Left lung (tissue), 10 donors: ENCODE data around the gene CD8B2. TPM values are rescaled to one million over a fixed set of nuclear protein-coding genes. Genes with fewer than 3 reads are reported as not detected.
A peak's percentile ranks its signal among the peaks of the same experiment; 100 is the strongest.

ENCODE experiments used
- ATAC-seq: fragments of 200-7000 bp; cut with Tn5 transposase; one replicate; pipeline ENCODE4 v1.9.1; 2020; ENCODE audit warnings: moderate library complexity
- DNase-seq, 4 donors: peaks; one replicate each; pipeline ENCODE4 v3.0.0-alpha.2; 2013 to 2020
- H3K27ac ChIP-seq, 2 donors: fragments of 200-600 bp; sonication (generic) in 1 of 2; one replicate each; pipeline versions ENCODE4 v1.5.0 to v1.8.0; 2020 to 2021
- H3K27me3 ChIP-seq, 2 donors: fragments of 200-600 bp; sonication (generic) in 1 of 2; one replicate each; pipeline versions ENCODE4 v1.5.0 to v1.8.0; 2020 to 2021
- H3K36me3 ChIP-seq, 2 donors: fragments of 200-600 bp; sonication (generic) in 1 of 2; one replicate each; pipeline versions ENCODE4 v1.5.0 to v1.8.0; 2020 to 2021
- H3K4me1 ChIP-seq, 2 donors: fragments of 200-600 bp; one replicate each; pipeline ENCODE4 v1.8.0; 2021
- H3K4me3 ChIP-seq, 2 donors: fragments of 200-600 bp; sonication (generic) in 1 of 2; one replicate each; pipeline versions ENCODE4 v1.5.0 to v1.8.0; 2020 to 2021; ENCODE audit warnings: mild to moderate bottlenecking in 1 of 2
- H3K9me3 ChIP-seq, 2 donors: fragments of 200-600 bp; sonication (generic) in 1 of 2; one replicate each; pipeline versions ENCODE4 v1.5.0 to v1.8.0; 2020 to 2021
- CTCF ChIP-seq, 2 donors: fragments of 200-600 bp; sonication (generic) in 1 of 2; IDR thresholded peaks; one replicate each; pipeline versions ENCODE4 v1.5.0 to v1.8.0; 2021; ENCODE audit warnings: antibody characterized with exemption in 2 of 2
- intact Hi-C, 2 donors: fragments of 100-400 bp; cut with DNase I; formaldehyde crosslinking; loops; one replicate each; pipeline versions ENCODE4 v1.11.2 to v1.14.2; 2022
- polyA plus RNA-seq, 6 donors: library from polyadenylated mRNA; unstranded; fragments of 120-200 nt; gene quantifications; one replicate each; pipeline ENCODE4 v1.2.1, GENCODE V29; 2013; ENCODE audit not compliant: insufficient read length in 6 of 6
- total RNA-seq, 2 donors: library from RNA; stranded (reverse); fragmentation: NEBNext Ultra II Directional; extraction: Animal tissue kit (Norgen Biotek cat#: 25700); gene quantifications; one replicate each; pipeline ENCODE4 v1.2.1, GENCODE V29; 2021
- donor health status: DM: no; HTN: yes; CAD: no.
- donor health status: DM: no; HTN: no; CAD: no.

The CD8B2 gene
- total and polyA plus RNA-seq, 8 donors = 0.10 to 0.74 (median 0.29) TPM; not detected in 1

GRCh38 chr2:106560773-106561172, 73.6 kb downstream of the CD8B2 start:
- H3K4me3 ChIP-seq = no peak overlapping the region
- no peaks in the 10 kb centered on the region for H3K4me1 ChIP-seq
- H3K27me3 ChIP-seq = no peaks in the 10 kb centered on the region
- ATAC-seq (no peak), DNase-seq (no peak)
- H3K9me3 ChIP-seq = no peaks in the 10 kb centered on the region
- intact Hi-C loops = no loop called here
- no peak overlapping the region for H3K27ac ChIP-seq
- TF ChIP-seq CTCF (IDR thresholded peaks at IDR 0.05) = no peak
- H3K36me3 ChIP-seq = no peaks in the 10 kb centered on the region

- Histone ChIP-seq H3K4me3 (no peak overlapping the region), H3K36me3 (no peaks in the 10 kb centered on the region), H3K27ac (no peak overlapping the region), H3K9me3 (no peaks in the 10 kb centered on the region), H3K4me1 (no peaks in the 10 kb centered on the region), H3K27me3 (no peaks in the 10 kb centered on the region)
- ATAC-seq = no peak
- DNase-seq = no peak
- no peak for TF ChIP-seq CTCF (IDR thresholded peaks at IDR 0.05)
- intact Hi-C loops = no loop called here
Measured at GRCh38 chr2:106561356-106561755, 74.2 kb downstream of the CD8B2 start.

- no peak overlapping the region for H3K4me3 ChIP-seq
- H3K4me1 ChIP-seq = no peaks in the 10 kb centered on the region
- ATAC-seq = no peak
- DNase-seq = no peak
- no peak overlapping the region for H3K27ac ChIP-seq
- no peaks in the 10 kb centered on the region for H3K9me3 ChIP-seq
- intact Hi-C loops = no loop called here
- H3K36me3 ChIP-seq = no peaks in the 10 kb centered on the region
- no peaks in the 10 kb centered on the region for H3K27me3 ChIP-seq
- TF ChIP-seq CTCF (IDR thresholded peaks at IDR 0.05) = no peak
Measured at GRCh38 chr2:106561803-106562202, 74.6 kb downstream of the CD8B2 start.

- Histone ChIP-seq H3K27ac (no peak overlapping the region), H3K9me3 (no peaks in the 10 kb centered on the region), H3K27me3 (no peaks in the 10 kb centered on the region), H3K4me1 (no peaks in the 10 kb centered on the region), H3K4me3 (no peak overlapping the region), H3K36me3 (no peaks in the 10 kb centered on the region)
- no peak for TF ChIP-seq CTCF (IDR thresholded peaks at IDR 0.05)
- no peak for ATAC-seq
- intact Hi-C loops = no loop called here
- peak in 1 of 4 donors; percentile 46 for DNase-seq
Measured at GRCh38 chr2:106562268-106563186, 75.4 kb downstream of the CD8B2 start.

GRCh38 chr2:106563195-106563594, 76.0 kb downstream of the CD8B2 start:
- no peak overlapping the region for H3K27ac ChIP-seq

More at GRCh38 chr2:106563195-106563594, 76.0 kb downstream of the CD8B2 start:
- Histone ChIP-seq H3K4me3 (no peak overlapping the region), H3K4me1 (no peaks in the 10 kb centered on the region), H3K36me3 (no peaks in the 10 kb centered on the region), H3K9me3 (no peaks in the 10 kb centered on the region), H3K27me3 (no peaks in the 10 kb centered on the region)
- DNase-seq (no peak), ATAC-seq (no peak)
- TF ChIP-seq CTCF (IDR thresholded peaks at IDR 0.05) = no peak
- intact Hi-C loops = no loop called here
